ENCODE results near the gene FBXL16. TPM values are rescaled to one million over a fixed set of nuclear protein-coding genes. Genes with fewer than 3 reads are reported as not detected.

Gene FBXL16
- total and polyA plus RNA-seq, 8 donors: 0.60 to 17.7 (median 2.3) TPM

GRCh38 chr16:687499-687898 is 18.1 kb downstream of the FBXL16 start:
- ATAC-seq: no peak
- DNase-seq: no peak
- no peak for TF ChIP-seq CTCF (IDR thresholded peaks at IDR 0.05)
- H3K27me3 ChIP-seq: no peaks in the 10 kb centered on the region
- H3K4me1 ChIP-seq: peaks cover 4 to 26% (median 21%) of the 10 kb centered on the region in 3 donors
- H3K36me3 ChIP-seq: peaks cover 0 to 5% (median 2%) of the 10 kb centered on the region in 3 donors
- intact Hi-C loops (cut with DNase I): no loop called here
- H3K27ac ChIP-seq: no peak overlapping the region
- H3K9me3 ChIP-seq: no peaks in the 10 kb centered on the region
- no peak overlapping the region for H3K4me3 ChIP-seq
- WGBS, 2 donors: 90 to 95% methylated on average over 19 of the region's 19 CpGs
- no peak for FAIRE-seq

GRCh38 chr16:686459-687260 is 18.9 kb downstream of the FBXL16 start:
- no peaks in the 10 kb centered on the region for H3K27me3 ChIP-seq
- WGBS, 2 donors: 88 to 91% methylated on average over 51 of the region's 51 CpGs
- H3K27ac ChIP-seq: no peak overlapping the region
- DNase-seq: peak in 2 of 6 donors; percentile 36 to 80
- H3K4me3 ChIP-seq: no peak overlapping the region
- TF ChIP-seq CTCF (IDR thresholded peaks at IDR 0.05): no peak
- H3K36me3 ChIP-seq: peaks cover 0 to 13% (median 10%) of the 10 kb centered on the region in 3 donors
- peaks cover 6 to 29% (median 27%) of the 10 kb centered on the region in 3 donors for H3K4me1 ChIP-seq
- H3K9me3 ChIP-seq: no peaks in the 10 kb centered on the region
- intact Hi-C loops (cut with DNase I): no loop called here
- FAIRE-seq: no peak
- ATAC-seq: no peak

- no peaks in the 10 kb centered on the region for H3K27me3 ChIP-seq
- 52 to 64% methylated on average over 10 of the region's 10 CpGs for WGBS, 2 donors
- peaks cover 13 to 36% (median 33%) of the 10 kb centered on the region in 3 donors for H3K4me1 ChIP-seq
- H3K4me3 ChIP-seq: no peak overlapping the region
- FAIRE-seq (no peak), DNase-seq (peak in 4 of 6 donors; percentile 52 to 86 (median 76)), ATAC-seq (no peak)
- H3K9me3 ChIP-seq: no peaks in the 10 kb centered on the region
- TF ChIP-seq CTCF (IDR thresholded peaks at IDR 0.05): peak in 3 of 4 donors; percentile 17 to 30 (median 20)
- peaks cover 0 to 14% (median 13%) of the 10 kb centered on the region in 3 donors for H3K36me3 ChIP-seq
- H3K27ac ChIP-seq: no peak overlapping the region
- intact Hi-C loops (cut with DNase I): no loop called here
Measured at GRCh38 chr16:685967-686366, 19.6 kb downstream of the FBXL16 start.

DNA sequence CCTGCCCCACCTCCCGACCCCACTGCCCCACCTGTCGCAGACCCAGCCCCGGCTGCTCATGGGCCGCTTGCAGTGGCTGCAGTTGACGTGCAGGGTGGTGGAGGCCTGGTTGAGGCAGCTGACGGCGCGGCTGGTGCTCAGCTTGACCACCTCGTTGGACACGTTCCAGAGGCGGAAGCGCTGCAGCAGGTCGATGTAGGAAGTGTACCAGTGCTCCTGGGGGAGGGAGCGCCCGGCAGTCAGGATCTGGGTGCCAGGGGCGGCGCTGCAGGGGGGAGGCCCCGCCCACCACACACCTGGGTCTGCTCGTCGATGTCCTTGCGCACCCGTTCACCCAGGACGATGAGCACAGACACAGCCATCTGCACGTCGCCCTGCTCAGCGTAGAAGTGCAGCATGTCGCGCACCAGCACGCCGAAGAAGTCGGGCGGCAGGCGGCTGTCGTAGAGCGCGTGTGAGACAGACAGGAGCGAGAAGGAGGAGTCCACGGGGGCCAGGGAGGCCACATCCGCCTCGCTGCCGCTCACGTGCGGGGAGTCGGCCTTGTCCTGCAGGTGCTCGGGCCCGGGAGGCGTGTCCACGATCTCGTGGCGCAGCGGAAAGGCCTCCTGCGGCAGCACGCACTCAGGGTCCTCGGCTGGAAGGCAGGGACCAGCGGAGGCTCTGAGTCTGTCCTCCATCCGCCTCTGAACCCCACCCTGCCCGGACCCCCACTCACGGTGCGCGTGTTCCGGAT is 20.5 kb downstream of the FBXL16 start:
- Histone ChIP-seq H3K36me3 (peaks cover 0 to 14% (median 13%) of the 10 kb centered on the region in 3 donors), H3K27ac (peak overlapping the region in 1 of 4 donors; percentile 80), H3K9me3 (no peaks in the 10 kb centered on the region), H3K4me3 (peak overlapping the region; percentile 52 to 80 (median 72)), H3K27me3 (no peaks in the 10 kb centered on the region), H3K4me1 (peaks cover 14 to 37% (median 33%) of the 10 kb centered on the region in 3 donors)
- intact Hi-C loops (cut with DNase I): no loop called here
- ATAC-seq (no peak), FAIRE-seq (no peak), DNase-seq (peak in 3 of 6 donors; percentile 49 to 78 (median 64))
- WGBS, 2 donors: 88 to 89% methylated on average over 55 to 61 of the region's 61 CpGs
- no peak for TF ChIP-seq CTCF (IDR thresholded peaks at IDR 0.05)
